GM21367 (cell line): Measurements from ENCODE around the gene MINDY4.

Source experiments
- ATAC-seq: cut with Tn5 transposase; IDR thresholded peaks from one replicate; pipeline ENCODE4 v1.9.1; 2021; ENCODE audit not compliant: unreplicated experiment

The MINDY4 gene

DNA sequence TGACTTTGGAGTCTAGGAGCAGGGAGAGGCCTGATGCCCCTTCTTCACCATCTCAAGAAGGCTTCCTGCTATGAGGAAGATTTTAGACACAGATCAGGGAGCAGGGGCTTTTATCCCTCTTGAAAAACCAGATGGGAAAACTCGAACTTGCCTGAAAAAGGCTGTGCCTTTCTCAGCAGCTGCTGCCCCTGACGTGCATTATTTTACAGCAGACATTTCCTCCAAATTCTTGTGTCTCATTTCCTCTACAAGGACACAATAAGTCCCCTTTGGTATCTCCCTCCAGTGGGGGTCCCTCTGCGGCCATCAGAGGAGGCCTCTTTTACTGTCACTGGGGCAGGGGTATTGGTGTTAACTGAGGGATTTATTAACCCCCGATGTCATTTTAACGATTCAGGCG is 102.4 kb downstream of the MINDY4 start:
- ATAC-seq: no peak

DNA sequence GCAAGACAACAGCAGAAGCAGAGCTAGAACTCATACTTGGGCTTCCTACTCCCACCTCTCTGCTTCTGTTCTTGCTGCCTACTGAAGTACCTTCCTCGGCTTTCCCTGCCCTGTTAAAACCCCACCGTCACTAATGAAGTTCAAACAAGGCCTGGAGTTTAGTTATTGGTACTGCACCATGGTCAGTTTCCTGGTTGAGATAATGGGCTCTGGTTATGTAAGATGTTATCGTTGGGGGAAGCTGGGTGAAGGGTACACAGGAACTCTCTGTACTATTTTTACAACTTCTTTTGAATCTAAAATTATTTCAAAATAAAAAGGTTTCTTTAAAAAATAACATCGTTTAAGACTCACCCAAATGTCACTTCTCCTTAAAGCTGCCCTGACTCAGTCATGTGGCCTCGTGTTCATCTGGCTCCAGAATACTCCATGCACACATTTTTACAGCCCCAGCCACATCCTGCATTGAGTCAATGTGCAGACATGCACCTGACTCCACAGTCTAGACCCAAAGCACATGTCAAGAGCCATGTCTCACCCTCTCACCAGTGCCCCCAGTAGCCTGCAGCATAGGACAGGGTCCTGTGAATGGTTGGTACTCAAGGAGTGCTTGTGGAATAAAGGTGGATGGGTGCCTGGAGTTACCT is 103.6 kb downstream of the MINDY4 start:
- ATAC-seq: no peak

- no peak for ATAC-seq
Measured at GRCh38 chr7:30877015-30877769, 106.0 kb downstream of the MINDY4 start.

GRCh38 chr7:30877993-30878392 is 106.8 kb downstream of the MINDY4 start:
- no peak for ATAC-seq

- ATAC-seq: no peak
Measured at GRCh38 chr7:30879139-30880124, 108.2 kb downstream of the MINDY4 start.

GRCh38 chr7:30880125-30880720 is 109.0 kb downstream of the MINDY4 start:
- no peak for ATAC-seq

DNA sequence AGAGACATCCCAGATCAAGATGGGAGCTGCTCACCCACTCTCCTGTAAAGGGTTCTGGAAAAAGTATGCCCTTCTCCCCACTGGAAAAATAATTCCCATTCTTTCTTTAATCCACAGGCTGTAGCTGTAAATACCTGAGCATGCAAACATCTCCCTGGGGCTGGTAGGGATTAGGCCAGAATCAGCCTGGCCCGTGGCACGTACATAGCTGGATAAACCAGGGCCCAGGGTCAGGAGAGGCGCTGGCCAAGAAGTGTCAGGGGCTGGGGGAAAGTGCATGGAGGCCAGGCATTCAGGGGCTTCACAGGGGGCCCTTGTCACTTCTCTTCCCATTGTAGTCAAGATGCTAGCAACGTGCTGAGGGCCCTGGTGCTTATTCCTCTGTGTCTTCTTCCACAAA is 109.7 kb downstream of the MINDY4 start:
- ATAC-seq: no peak

GRCh38 chr7:30881448-30881847 is 110.2 kb downstream of the MINDY4 start:
- no peak for ATAC-seq

DNA sequence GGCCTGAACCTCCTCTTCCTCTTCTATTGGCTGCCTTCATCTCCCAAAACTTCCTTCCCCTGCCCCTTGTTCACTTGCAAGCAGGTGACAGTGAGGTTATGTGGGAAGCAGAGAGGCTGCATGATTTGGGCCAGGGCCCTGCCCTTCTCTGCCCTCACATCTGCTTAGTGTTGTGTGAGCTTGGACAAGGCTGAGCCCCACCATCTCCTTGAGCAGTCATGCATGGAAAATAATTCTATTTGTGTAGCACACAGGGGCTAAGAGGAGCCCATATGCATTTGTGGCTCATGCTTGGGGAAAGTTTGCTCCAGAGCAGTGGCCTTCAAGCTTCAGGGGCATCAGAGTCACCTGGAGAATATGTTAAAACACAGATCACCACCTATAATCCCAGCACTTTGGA is 113.7 kb downstream of the MINDY4 start:
- no peak for ATAC-seq

DNA sequence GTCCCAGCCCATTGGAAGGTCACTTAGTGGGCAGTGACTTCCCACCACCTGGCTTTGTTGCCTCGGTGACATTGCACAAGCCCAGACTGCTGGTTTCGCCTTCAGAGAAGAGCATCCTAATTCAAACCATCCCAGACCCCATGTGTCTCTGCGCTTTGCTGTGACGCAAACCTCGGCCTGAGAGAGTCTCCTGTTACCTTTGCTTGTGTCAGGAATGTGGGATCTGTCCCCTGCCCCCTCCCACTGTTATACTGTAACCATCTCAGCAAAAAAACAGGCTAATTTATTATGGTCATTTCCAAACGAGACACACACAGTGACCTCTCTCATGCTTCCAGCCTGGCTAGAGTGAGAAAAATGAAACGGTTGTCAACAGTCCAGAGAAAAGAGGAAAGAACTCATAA is 115.4 kb downstream of the MINDY4 start:
- no peak for ATAC-seq

DNA sequence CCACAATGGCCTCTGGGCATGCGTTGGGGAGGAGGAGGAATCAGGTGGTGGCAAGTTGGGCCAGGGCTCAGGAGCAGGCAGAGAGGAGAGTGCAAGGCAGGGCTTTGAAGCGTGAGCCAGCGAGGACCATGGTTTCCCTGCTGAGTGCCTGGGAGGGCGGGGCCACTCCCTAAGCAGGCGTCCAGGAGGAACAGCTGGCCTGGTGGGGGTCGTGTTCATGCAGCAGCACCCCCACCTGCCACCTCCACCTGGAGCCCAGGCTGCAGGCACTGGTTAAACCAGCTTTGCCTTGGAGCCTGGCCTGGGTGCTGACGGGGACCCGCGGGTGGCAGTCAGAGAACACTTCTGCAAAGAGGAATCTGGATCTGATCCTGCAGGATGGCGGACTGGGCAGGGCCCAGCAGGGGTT is 116.3 kb downstream of the MINDY4 start:
- ATAC-seq: no peak

DNA sequence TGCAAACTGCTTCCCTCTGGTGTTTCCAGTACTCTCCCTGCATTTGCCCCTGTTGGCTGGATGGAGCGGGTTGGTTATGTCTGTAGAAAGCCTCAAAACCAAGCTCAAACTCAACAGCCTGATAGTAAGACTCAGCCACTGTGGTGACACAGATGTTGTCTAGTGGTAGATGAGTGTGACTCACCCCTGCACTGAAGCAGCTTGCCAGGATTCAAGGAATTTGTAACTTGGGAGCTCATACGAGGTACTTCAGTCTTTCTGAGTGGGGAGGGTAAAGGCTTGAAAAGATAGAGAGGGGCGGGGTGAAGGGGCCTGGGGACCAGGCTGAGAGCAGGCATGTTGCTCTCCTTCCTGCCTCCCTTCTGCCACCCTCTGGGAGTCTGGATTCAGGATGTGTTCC is 117.5 kb downstream of the MINDY4 start:
- no peak for ATAC-seq

DNA sequence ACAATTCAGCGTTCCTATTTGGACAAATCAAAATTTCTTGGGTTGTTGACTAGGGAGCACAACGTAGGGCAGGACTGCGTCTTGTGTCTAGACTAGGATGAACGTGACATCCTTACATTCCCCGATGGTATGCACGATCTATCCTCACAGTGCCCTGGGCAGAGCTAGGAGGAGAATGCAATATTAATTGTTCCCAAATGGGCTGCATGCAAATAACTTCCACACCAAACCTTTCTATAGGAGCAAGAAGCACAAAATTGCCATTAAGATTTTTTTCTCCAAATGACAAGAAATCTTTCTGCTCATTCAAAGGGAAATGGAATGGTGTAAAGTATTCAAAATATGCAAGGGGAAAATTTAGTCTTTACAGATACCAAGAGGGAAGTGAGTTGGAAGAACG is 119.0 kb downstream of the MINDY4 start:
- no peak for ATAC-seq

- no peak for ATAC-seq
Measured at GRCh38 chr7:30893357-30893756, 122.1 kb downstream of the MINDY4 start.

- ATAC-seq: no peak
Measured at GRCh38 chr7:30894009-30894408, 122.8 kb downstream of the MINDY4 start.

DNA sequence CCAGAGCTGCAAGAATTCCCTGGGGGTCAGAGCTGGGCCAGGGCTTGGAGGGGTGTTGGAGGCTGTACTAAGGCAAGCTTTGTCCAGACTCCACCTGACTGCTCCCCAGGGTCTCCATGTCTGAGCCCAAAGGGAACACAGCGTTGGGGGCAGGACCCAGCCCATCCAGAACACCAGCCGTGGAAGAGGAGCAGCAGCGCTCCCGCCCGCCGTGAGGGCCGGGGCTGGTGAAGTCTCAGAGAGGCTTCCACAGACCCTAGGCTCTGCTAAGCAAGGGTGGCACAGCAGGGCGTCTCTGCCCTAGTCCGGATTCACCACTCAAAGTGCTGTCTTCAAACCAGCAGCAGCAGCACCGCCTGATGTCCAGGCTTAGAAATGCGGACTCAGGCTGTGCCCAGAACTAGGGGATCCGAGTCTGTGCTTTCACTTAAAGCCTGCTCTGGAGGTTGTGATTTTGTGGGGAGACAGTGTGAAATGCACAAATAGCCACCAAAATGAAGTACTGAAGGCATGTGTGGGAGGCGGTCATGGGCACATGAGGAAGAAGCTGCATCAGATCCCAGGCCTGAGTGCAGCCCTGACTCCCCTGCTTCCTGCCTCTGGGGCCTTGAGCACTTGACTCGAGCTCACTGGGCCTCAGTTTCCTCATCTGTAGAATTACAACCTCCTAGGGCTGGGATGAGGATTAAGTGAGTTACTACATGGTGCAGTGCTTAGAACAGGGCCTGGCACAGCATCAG is 123.8 kb downstream of the MINDY4 start:
- no peak for ATAC-seq

- ATAC-seq: no peak
Measured at GRCh38 chr7:30896036-30896435, 124.8 kb downstream of the MINDY4 start.

- no peak for ATAC-seq
Measured at GRCh38 chr7:30896783-30897637, 125.8 kb downstream of the MINDY4 start.

DNA sequence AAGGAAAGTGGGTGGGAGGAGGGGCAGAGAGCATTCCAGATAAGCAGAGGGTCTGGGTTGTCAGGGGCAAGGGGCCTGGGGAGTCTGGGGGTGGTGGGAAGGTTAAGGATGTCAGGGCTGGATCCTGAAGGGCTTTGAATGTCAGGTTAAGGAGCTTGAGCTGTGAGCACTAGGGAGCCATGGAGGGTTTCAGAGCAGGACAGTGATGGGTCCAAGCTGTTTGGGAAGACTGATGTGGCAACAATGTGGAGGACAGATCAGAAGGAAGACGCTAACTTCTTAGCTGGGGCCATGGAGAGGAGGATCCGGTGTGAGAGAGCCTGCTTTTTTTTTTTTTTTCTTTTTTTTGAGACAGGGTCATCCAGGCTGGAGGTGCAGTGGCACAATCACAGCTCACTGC is 126.6 kb downstream of the MINDY4 start:
- no peak for ATAC-seq

- no peak for ATAC-seq
Measured at GRCh38 chr7:30898411-30898810, 127.2 kb downstream of the MINDY4 start.
